HepG2 (cell line): ENCODE data around the gene ABCA2. TPM values are rescaled to one million over a fixed set of nuclear protein-coding genes. Genes with fewer than 3 reads are reported as not detected.
A peak's percentile ranks its signal among the peaks of the same experiment; 100 is the strongest.

ENCODE experiments used
- ATF5 ChIP-seq: sonication (generic); formaldehyde crosslinking; IDR thresholded peaks from 2 replicates; pipeline ENCODE4 v1.4.0; 2020; ENCODE audit warnings: mild to moderate bottlenecking, low read depth, missing genetic modification reagents
- ATF7 ChIP-seq, 2 experiments: fragments of 450-650 bp in 1 of 2; sonication (generic) in 1 of 2; formaldehyde crosslinking in 1 of 2; IDR thresholded peaks; 2 replicates each; pipeline versions ENCODE4 v1.4.0 to v1.6.1; 2016 to 2020; ENCODE audit warnings: antibody characterized with exemption in 1 of 2, mild to moderate bottlenecking in 1 of 2, missing genetic modification reagents in 1 of 2
- CHD2 ChIP-seq: IDR thresholded peaks from 2 replicates; pipeline ENCODE4 v1.6.1; 2011; ENCODE audit warnings: low read depth, low read length, improper control_type of control experiment
- HNRNPLL ChIP-seq: fragments of 200-400 bp; formaldehyde crosslinking; IDR thresholded peaks from 2 replicates; pipeline ENCODE4 v1.6.1; 2017; ENCODE audit warnings: mild to moderate bottlenecking, low read depth, low read length; ENCODE audit not compliant: poor library complexity, severe bottlenecking
- HOXA9 ChIP-seq: sonication (generic); formaldehyde crosslinking; IDR thresholded peaks from 2 replicates; pipeline ENCODE4 v1.8.1; 2022; ENCODE audit warnings: missing genetic modification reagents, mild to moderate bottlenecking, moderate library complexity, borderline replicate concordance
- NCOA1 ChIP-seq: sonication (generic); formaldehyde crosslinking; IDR thresholded peaks from 2 replicates; pipeline ENCODE4 v1.9.0; 2021; ENCODE audit warnings: missing genetic modification reagents
- NR2C2 ChIP-seq: sonication (generic); formaldehyde crosslinking; IDR thresholded peaks from 2 replicates; pipeline ENCODE4 v1.4.0; 2020; ENCODE audit warnings: missing genetic modification reagents, mild to moderate bottlenecking, moderate library complexity, borderline replicate concordance
- ZNF256 ChIP-seq: sonication (generic); formaldehyde crosslinking; conservative IDR thresholded peaks from 2 replicates; pipeline ENCODE4 v1.4.0; 2020; ENCODE audit warnings: missing genetic modification reagents
- ZNF777 ChIP-seq: sonication (generic); formaldehyde crosslinking; IDR thresholded peaks from 2 replicates; pipeline ENCODE4 v1.4.0; 2020; ENCODE audit warnings: missing genetic modification reagents
- ZNF790 ChIP-seq: sonication (generic); formaldehyde crosslinking; IDR thresholded peaks from 2 replicates; pipeline ENCODE4 v1.8.0; 2022; ENCODE audit warnings: missing genetic modification reagents, mild to moderate bottlenecking, borderline replicate concordance
- ZNF879 ChIP-seq: sonication (generic); formaldehyde crosslinking; IDR thresholded peaks from 2 replicates; pipeline ENCODE4 v1.8.1; 2023; ENCODE audit warnings: missing genetic modification reagents
- polyA plus RNA-seq, 8 experiments: library from polyadenylated mRNA; depleted of rRNA in 3 of 8; stranded (reverse) in 7 of 8; unstranded in 1 of 8; fragments of >200 nt; fragmentation: Illumina TruSeq in 4 of 8; extraction: Trizol in 4 of 8; gene quantifications; 2 replicates each; pipeline versions ENCODE4 v1.2.1 to v1.2.3, GENCODE V29; 2011 to 2016; ENCODE audit warnings: low read depth in 4 of 8, missing spikeins in 1 of 8, mixed read lengths in 1 of 8; ENCODE audit not compliant: insufficient read depth in 1 of 8
- total RNA-seq, 5 experiments: library from RNA; depleted of rRNA; stranded (reverse); fragments of >200 nt; fragmentation: Illumina TruSeq; extraction: Trizol; gene quantifications; 2 replicates each; pipeline ENCODE4 v1.2.3, GENCODE V29; 2016; ENCODE audit warnings: low read depth in 1 of 5
- TF ChIP-seq, protein P1 (sequence below): sonication (generic); formaldehyde crosslinking; conservative IDR thresholded peaks from 2 replicates; pipeline ENCODE4 v1.8.0; 2022; ENCODE audit warnings: low read depth, missing genetic modification reagents
- TF ChIP-seq, protein P2 (sequence below): sonication (generic); formaldehyde crosslinking; IDR thresholded peaks from 2 replicates; pipeline ENCODE4 v1.5.0; 2020; ENCODE audit warnings: missing genetic modification reagents
- TF ChIP-seq, protein P3 (sequence below), 2 experiments: fragments of 450-650 bp in 1 of 2; sonication (generic) in 1 of 2; formaldehyde crosslinking in 1 of 2; IDR thresholded peaks; 2 replicates each; pipeline versions ENCODE4 v1.6.1 to v1.8.0; 2016 to 2022; ENCODE audit warnings: antibody characterized with exemption in 1 of 2, mild to moderate bottlenecking in 1 of 2, missing genetic modification reagents in 1 of 2

ABCA2 gene
- total and polyA plus RNA-seq, 2 of the 13 experiments (the other 11 are each of a cell fraction or from before 2014, with no cell fraction given), result 2.9 to 19.2 TPM

- TF ChIP-seq ATF5 (CRISPR knock-in tag) (no peak), NCOA1 (CRISPR knock-in tag) (no peak), ZNF256 (CRISPR knock-in tag) (no peak), ZNF777 (CRISPR knock-in tag) (peak; percentile 74), ZNF790 (CRISPR knock-in tag) (no peak), HOXA9 (CRISPR knock-in tag) (no peak), NR2C2 (CRISPR knock-in tag) (no peak), HNRNPLL (peak; percentile 32), ATF7 (IDR thresholded peaks at IDR 0.05) (no peak), ATF7 (CRISPR knock-in tag; IDR thresholded peaks at IDR 0.05) (no peak), ZNF879 (CRISPR knock-in tag) (no peak), CHD2 (no peak)
- TF ChIP-seq, protein P1, sequence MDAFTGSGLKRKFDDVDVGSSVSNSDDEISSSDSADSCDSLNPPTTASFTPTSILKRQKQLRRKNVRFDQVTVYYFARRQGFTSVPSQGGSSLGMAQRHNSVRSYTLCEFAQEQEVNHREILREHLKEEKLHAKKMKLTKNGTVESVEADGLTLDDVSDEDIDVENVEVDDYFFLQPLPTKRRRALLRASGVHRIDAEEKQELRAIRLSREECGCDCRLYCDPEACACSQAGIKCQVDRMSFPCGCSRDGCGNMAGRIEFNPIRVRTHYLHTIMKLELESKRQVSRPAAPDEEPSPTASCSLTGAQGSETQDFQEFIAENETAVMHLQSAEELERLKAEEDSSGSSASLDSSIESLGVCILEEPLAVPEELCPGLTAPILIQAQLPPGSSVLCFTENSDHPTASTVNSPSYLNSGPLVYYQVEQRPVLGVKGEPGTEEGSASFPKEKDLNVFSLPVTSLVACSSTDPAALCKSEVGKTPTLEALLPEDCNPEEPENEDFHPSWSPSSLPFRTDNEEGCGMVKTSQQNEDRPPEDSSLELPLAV (CRISPR knock-in tag), result no peak
- TF ChIP-seq, protein P2, sequence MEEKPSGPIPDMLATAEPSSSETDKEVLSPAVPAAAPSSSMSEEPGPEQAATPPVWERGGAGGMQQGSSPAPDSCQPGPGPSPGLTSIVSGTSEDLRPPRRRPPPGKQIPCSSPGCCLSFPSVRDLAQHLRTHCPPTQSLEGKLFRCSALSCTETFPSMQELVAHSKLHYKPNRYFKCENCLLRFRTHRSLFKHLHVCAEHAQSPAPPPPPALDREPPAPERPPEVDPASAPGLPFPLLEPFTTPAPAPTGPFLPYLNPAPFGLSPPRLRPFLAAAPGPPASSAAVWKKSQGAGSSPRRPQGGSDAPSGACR (CRISPR knock-in tag), result 0 out of 2 replicates have a peak, but pooled peaks have one; percentile 47
- TF ChIP-seq, protein P3, sequence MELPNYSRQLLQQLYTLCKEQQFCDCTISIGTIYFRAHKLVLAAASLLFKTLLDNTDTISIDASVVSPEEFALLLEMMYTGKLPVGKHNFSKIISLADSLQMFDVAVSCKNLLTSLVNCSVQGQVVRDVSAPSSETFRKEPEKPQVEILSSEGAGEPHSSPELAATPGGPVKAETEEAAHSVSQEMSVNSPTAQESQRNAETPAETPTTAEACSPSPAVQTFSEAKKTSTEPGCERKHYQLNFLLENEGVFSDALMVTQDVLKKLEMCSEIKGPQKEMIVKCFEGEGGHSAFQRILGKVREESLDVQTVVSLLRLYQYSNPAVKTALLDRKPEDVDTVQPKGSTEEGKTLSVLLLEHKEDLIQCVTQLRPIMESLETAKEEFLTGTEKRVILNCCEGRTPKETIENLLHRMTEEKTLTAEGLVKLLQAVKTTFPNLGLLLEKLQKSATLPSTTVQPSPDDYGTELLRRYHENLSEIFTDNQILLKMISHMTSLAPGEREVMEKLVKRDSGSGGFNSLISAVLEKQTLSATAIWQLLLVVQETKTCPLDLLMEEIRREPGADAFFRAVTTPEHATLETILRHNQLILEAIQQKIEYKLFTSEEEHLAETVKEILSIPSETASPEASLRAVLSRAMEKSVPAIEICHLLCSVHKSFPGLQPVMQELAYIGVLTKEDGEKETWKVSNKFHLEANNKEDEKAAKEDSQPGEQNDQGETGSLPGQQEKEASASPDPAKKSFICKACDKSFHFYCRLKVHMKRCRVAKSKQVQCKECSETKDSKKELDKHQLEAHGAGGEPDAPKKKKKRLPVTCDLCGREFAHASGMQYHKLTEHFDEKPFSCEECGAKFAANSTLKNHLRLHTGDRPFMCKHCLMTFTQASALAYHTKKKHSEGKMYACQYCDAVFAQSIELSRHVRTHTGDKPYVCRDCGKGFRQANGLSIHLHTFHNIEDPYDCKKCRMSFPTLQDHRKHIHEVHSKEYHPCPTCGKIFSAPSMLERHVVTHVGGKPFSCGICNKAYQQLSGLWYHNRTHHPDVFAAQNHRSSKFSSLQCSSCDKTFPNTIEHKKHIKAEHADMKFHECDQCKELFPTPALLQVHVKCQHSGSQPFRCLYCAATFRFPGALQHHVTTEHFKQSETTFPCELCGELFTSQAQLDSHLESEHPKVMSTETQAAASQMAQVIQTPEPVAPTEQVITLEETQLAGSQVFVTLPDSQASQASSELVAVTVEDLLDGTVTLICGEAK (IDR thresholded peaks at IDR 0.05), result no peak
- TF ChIP-seq, protein P3 (CRISPR knock-in tag; IDR thresholded peaks at IDR 0.05), result no peak
These were observed 36.2 kb upstream of the ABCA2 start (continued) for GRCh38 chr9:137064027-137064879.
